ENCODE measurements around the gene ZSCAN18. TPM values are rescaled to one million over a fixed set of nuclear protein-coding genes. Genes with fewer than 3 reads are reported as not detected.

ZSCAN18 gene
- total RNA-seq, 1 experiment from 2014 or later, result 45.8 TPM

- H3K27me3 Mint-ChIP-seq (ENCODE audit: unreplicated experiment), result no peaks in the 10 kb centered on the region
- no TSS peak for BruUV-seq (replicated peaks)
- H3K9me3 Mint-ChIP-seq (ENCODE audit: low read depth, unreplicated experiment), result peaks cover 20% of the 10 kb centered on the region
- no peak overlapping the region for H3K4me3 Mint-ChIP-seq (ENCODE audit: low read depth, unreplicated experiment)
- CTCF ChIA-PET, result no interaction called here
- H3K36me3 Mint-ChIP-seq (ENCODE audit: insufficient read depth, unreplicated experiment), result peaks cover 5% of the 10 kb centered on the region
- H3K4me1 Mint-ChIP-seq (ENCODE audit: low read depth, unreplicated experiment), result no peaks in the 10 kb centered on the region
- intact Hi-C loops (cut with micrococcal nuclease; ENCODE audit: unreplicated experiment), result no loop called here
- DNase-seq, result no peak
- no peak overlapping the region for H3K27ac Mint-ChIP-seq (ENCODE audit: unreplicated experiment)
- TF ChIP-seq CTCF (IDR thresholded peaks at IDR 0.05; ENCODE audit: unreplicated experiment), result no peak
Measured at GRCh38 chr19:58035863-58036262, 62.2 kb downstream of the ZSCAN18 start.

GRCh38 chr19:58034477-58034793, 63.6 kb downstream of the ZSCAN18 start:
- BruUV-seq (replicated peaks), result no TSS peak
- Mint-ChIP-seq H3K36me3 (ENCODE audit: insufficient read depth, unreplicated experiment) (peaks cover 5% of the 10 kb centered on the region), H3K27me3 (ENCODE audit: unreplicated experiment) (no peaks in the 10 kb centered on the region), H3K4me1 (ENCODE audit: low read depth, unreplicated experiment) (no peaks in the 10 kb centered on the region), H3K9me3 (ENCODE audit: low read depth, unreplicated experiment) (peaks cover 22% of the 10 kb centered on the region), H3K4me3 (ENCODE audit: low read depth, unreplicated experiment) (no peak overlapping the region), H3K27ac (ENCODE audit: unreplicated experiment) (no peak overlapping the region)
- no peak for DNase-seq
- CTCF ChIA-PET, result interaction anchor here (0.6 kb wide), 1 partner anchor 19 kb away, joined by 4 read pairs; no protein-coding TSS in a partner anchor
- intact Hi-C loops (cut with micrococcal nuclease; ENCODE audit: unreplicated experiment), result no loop called here
- TF ChIP-seq CTCF (IDR thresholded peaks at IDR 0.05; ENCODE audit: unreplicated experiment), result no peak

Other genes with a start within 250 kb of the ZSCAN18 start
- gene ZNF587, start 248.4 kb downstream of the ZSCAN18 start, total RNA-seq (2022), result 111 and 113 TPM in 2 replicates
- 6.8 and 8.7 TPM in 2 replicates for gene ZNF814, start 209.2 kb downstream of the ZSCAN18 start, total RNA-seq (2022)
- gene ZNF417, start 181.6 kb downstream of the ZSCAN18 start, total RNA-seq (2022), result 14.9 and 17.2 TPM in 2 replicates
- 2.1 and 2.3 TPM in 2 replicates for gene ZNF418, start 162.8 kb downstream of the ZSCAN18 start, total RNA-seq (2022)
- 7.1 TPM in 2 replicates for gene ZNF256, start 150.5 kb downstream of the ZSCAN18 start, total RNA-seq (2022)
- 2.5 and 2.7 TPM in 2 replicates for gene C19orf18, start 123.7 kb downstream of the ZSCAN18 start, total RNA-seq (2022)
- gene ZNF606, start 95.4 kb downstream of the ZSCAN18 start, total RNA-seq (2022), result 23.5 and 24.8 TPM in 2 replicates
- not detected in 2 replicates for gene ZSCAN1, start 64.2 kb downstream of the ZSCAN18 start, total RNA-seq (2022)
- not detected in 2 replicates for gene ZNF135, start 38.9 kb downstream of the ZSCAN18 start, total RNA-seq (2022)
- 9.5 and 11.2 TPM in 2 replicates for gene ZNF329, start 52.6 kb upstream of the ZSCAN18 start, total RNA-seq (2022)
- 43.2 and 44.6 TPM in 2 replicates for gene ZNF274, start 84.8 kb upstream of the ZSCAN18 start, total RNA-seq (2022)
- 65.3 and 68.5 TPM in 2 replicates for gene ZNF544, start 130.7 kb upstream of the ZSCAN18 start, total RNA-seq (2022)
- gene ZNF8, start 180.7 kb upstream of the ZSCAN18 start, total RNA-seq (2022), result 12.1 and 12.8 TPM in 2 replicates
- gene ERVK3-1, start 207.1 kb upstream of the ZSCAN18 start, total RNA-seq (2022), result 68.4 and 70.8 TPM in 2 replicates
- gene ZSCAN22, start 228.8 kb upstream of the ZSCAN18 start, total RNA-seq (2022), result 4.6 TPM in 2 replicates